HG03060 (cell line): ENCODE results near the gene ZNF391.
"Not testable (repeated sequence)": the region's sequence is repeated elsewhere in the genome, so short reads cannot be mapped to it uniquely, and the experiment has no call there.

Experiments used
- ATAC-seq: cut with Tn5 transposase; IDR thresholded peaks from one replicate; pipeline ENCODE4 v1.9.1; 2021; ENCODE audit warnings: low read depth, moderate number of reproducible peaks; ENCODE audit not compliant: unreplicated experiment

Gene ZNF391

DNA sequence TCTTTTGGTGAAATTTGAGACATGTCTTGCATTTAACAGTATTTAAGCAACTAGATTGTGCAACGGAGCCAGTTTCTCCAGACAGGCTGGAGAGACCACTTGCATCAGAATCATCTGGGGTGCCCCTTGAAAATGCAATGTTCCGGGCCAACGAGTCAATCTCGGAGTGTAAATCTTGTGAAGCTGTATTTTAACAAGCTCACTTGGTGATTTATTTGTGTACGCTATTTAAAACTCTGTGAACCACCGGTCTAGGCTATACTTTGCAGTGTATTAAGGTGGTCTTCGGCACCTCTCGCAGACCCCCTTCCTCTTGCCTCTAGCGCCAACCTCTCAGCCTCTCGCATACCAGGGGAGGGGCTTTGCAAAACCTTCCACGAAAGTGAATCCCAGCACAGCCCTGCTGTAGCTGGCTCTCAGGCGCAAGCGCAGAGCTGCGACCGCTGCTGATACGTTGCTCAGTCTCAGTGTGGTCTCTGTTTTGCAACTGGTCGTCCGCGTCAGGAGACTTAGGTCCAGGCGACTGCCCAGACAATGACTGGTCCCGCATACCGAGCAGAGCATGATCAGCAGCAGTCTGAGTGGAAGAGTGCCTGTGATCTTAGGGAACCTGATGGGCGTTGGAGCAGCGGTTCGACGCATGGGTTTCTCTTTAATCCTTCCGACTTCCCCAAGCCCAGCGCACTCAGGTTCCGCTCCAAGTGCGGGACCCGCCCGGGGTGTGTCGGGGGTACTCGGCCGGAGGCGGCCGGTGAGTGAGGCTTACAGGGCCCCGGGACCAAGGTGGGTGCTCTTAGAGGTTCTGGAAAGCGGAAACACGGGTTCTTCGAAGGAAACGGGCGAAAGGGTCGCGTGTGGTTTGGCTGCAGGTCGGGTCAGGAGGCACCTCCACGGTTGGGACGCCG lies at the start of gene ZNF391:
TSS of gene ZNF391 (plus strand) at position 467 of the 905 bp plus-strand sequence. CDS start 11,612 bp downstream, outside the sequence.
- ATAC-seq, result peak; percentile 78

DNA sequence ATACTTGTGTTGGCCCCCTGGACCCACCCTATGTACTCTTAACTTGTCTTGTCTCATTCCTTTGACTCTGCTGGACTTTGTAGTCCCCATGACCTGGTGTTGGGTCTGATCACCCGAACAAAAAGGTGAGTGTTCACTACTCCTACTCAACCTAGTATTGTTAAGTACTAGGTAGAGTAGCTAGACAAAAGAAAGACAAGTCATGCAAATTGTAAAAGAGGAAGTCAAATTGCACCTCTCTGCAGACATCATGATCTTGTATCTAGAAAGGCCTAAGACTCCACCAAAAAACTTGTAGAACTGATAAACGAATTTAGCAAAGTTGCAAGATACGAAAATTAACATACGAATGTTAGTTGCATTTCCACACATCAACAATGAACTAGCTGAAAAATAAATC lies 35.7 kb upstream of the ZNF391 start:
- ATAC-seq, result no peak

DNA sequence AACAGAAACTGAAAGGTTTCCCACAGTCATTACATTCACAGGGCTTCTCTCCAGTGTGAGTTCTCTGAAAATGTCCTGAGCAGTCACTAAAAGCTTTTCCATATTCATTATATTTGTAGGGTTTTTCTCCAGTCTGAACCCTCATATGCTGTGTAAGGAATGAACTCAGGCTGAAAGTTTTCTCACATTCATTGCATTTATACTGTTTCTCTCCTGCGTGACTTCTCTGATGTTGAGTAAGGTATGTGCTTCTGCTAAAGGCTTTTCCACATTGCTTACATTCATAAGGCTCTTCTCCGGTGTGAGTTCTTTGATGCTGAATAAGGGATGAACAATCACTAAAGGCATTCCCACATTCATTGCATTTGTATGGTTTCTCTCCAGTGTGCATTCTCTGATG lies 29.8 kb upstream of the ZNF391 start:
- ATAC-seq, result no peak

DNA sequence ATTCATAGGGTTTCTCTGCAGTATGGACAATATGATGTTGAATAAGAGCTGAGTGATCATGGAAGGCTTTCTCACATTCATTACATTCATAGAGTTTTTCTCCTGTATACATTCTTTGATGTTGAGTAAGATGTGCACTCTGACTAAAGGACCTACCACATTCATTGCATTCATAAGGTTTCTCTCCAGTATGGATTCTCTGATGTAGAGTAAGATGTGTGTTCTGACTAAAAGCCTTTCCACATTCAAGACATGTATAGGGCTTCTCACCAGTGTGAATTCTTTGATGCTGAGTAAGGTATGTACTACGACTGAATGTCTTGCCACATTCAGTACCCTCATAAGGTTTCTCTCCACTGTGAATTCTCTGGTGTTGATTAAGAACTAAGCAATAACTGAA lies 29.3 kb upstream of the ZNF391 start:
- ATAC-seq, result no peak

DNA sequence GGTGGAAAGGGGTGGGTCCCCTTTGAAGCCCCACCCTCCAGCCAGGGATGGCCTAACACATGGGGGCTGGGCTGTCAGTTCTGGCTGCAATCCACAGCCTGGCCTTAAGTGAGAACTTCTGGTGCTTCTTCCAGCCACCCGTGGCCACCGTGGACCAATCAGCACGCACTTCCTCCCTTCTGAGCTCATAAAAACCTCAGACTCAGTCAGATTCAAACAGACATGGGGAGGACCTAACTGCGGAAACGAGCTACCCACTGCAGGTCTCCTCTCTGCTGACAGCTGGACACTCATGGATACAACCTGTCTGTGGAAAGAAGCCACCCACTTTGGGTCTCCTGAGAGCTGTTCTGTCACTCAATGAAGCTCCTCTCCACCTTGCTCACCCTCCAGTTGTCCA lies 20.4 kb upstream of the ZNF391 start:
- no peak for ATAC-seq

DNA sequence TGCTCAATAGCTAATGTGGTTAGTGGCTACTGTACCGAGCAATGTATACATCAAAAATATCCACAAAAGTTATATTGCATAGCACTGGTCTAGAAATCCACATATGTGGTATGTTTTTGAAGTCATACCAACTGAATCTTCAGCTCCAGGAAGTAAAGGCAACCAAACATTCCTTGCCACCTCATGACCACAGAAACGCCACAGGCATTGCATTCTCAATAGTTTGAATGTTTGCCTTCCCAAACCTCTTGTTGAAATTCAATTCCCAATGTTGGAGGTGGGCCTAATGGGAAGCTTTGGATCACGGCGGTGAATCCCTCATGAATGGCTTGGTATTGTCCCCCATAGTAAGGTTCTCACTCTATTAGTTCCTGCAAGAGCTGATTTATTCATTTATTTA lies 18.2 kb upstream of the ZNF391 start:
- no peak for ATAC-seq

DNA sequence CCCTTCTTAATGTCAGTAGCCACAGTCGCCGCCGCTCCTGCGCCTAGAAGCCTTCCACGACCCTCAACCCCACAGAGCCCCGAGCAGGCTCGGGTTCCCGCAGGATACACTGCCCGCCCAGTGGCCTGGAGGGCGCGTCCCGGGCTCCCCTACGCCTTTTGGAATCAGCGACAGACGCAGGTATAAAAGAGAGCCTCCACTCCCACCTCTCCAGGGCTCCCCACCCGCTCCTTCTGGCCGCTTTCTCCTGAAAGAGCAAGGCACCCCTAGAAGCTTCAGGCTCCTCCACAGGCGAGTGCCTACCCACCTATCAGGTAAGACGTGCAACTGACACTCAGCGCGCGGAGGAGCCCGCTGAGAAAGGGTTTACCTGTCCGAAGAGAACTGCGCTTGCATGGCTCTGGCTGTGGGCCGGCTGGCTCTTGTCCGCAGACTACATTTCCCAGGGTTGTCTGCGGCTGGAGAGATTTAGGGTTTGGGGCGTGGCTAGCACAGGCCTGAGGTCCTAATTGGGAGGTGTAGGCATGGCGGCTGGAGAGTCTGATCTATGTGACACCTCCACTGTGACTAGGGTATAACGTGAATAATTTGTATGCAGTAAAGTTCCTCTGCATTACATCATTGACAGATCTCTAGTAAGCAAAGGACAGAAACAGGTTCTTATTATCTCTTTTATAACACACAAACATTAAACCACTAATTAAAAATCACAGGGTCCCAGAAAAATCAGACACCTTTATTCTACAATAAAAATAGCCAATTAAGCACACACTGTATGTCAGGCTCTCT lies 13.5 kb upstream of the ZNF391 start:
- no peak for ATAC-seq

DNA sequence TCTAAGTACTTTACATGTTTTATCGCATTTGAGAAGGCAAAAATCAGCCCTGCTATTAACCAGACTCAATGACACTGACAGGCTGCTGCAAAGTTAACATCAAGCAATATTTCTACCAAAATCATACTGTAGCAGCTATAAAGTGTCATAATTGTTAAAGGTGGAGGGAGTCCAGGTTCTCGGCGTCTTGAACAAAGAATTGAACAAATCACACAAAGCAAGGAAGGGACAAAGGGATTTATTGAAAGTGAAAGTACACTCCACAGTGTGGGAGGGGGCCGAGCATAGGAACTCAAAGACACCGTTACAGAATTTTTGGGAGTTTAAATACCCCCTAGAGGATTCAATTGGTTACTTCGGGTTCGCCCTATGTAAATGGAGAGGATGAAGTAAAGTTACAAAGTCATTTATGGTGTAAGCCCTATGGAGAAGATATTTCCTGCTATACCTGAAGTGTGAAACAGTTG lies 12.9 kb upstream of the ZNF391 start:
- ATAC-seq, result no peak

DNA sequence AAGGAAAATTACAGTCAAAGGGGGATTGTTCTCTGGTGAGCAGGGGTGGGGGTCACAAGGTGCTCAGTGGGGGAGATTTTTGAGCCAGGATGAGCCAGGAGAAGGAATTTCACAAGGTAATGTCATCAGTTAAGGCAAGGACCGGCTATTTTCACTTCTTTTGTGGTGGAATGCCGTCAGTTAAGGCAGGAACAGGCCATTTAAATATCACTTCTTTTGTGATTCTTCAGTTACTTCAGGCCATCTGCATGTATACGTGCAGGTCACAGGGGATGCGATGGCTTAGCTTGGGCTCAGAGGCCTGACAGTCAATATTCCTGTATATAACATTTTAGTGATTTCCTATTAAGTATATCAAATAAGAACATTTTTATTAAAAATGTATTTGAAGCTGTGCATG lies 10.2 kb upstream of the ZNF391 start:
- not testable (repeated sequence) for ATAC-seq

DNA sequence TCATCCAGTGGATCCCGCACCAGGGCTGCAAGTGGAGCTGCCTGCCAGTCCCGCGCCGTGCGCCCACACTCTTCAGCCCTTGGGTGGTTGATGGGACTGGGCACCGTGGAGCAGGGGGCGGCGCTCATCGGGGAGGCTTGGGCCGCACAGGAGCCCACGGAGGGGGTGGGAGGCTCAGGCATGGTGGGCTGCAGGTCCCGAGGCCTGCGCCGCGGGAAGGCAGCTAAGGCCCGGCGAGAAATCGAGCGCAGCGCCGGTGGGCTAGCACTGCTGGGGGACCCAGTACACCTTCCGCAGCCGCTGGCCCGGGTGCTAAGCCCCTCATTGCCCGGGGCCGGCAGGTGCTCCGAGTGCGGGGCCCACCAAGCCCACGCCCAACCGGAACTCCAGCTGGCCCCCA lies 7.6 kb upstream of the ZNF391 start:
- ATAC-seq, result not testable (repeated sequence)

DNA sequence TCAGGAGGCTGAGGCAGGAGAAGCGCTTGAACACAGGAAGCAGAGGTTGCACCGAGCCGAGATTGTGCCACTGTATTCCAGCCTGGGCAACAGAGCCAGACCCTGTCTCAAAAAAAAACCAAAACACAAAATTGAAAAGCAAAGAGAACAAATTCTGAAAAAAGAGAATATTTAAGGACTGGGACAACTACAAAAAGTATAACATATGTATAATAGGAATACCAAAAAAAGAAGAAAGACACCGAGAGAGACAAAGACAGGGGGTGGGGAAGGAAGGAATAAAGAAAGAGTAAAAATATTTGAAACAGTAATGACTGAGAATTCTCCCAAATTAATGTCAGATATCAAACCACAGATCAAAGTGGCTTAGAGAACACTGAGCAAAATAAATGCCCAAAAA lies 5.5 kb upstream of the ZNF391 start:
- ATAC-seq, result no peak

DNA sequence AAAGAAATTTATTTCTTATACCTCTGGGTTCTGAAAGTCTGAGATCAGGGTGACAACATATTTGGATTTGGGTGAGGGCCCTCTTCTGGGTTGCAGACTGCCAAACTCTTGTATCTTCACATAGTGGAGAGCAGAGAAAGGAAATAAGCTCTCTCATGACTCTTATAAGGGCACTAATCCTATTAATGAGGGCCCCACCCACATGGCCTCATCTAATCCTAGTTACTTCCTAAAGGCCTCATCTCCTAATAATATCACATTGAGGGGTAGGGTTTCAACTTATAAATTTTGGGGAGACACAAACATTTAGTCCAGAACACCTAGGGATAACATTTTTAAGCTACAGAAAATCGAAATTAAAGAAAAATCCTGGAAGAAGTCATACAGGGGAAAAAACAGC lies 5.1 kb upstream of the ZNF391 start:
- no peak for ATAC-seq

DNA sequence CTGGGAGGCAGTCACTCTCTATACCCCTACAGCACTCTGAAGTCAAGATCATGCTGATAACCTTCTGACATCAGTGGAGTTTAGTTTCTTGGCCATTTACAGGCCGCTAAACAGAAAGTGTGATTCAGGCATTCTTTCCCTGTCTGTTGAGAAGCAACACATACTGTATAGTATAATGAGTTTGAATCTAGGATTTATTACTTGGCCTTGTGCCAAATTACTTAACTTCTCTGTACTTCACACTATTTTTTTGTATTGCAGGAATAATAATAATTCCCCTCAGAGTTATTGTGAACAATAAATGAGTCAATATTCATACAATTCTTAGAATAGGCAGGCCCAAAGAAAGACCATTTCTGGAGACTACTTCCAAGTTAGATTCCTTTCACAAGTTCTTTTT lies 4.1 kb downstream of the ZNF391 start:
- ATAC-seq, result no peak

DNA sequence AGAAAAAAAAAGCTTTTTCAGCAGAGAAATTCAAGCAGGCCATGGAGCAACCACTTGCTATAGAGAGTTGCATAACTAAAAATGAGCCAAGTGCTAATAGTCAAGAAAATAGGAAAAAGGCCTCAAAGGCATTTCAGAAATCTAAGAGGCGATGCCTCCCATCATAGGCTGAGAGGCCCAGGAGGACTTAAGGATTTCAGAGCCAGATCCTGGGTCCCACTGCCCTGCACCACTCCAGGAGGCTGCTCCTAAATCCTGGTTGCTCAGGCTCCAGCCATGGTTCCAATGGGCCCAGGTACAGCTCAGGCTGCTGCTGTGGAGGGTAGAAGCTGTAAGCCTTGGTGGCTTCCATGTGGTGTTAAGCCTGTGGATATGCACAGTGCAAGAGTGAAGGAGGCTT lies 5.5 kb downstream of the ZNF391 start:
- ATAC-seq, result no peak

DNA sequence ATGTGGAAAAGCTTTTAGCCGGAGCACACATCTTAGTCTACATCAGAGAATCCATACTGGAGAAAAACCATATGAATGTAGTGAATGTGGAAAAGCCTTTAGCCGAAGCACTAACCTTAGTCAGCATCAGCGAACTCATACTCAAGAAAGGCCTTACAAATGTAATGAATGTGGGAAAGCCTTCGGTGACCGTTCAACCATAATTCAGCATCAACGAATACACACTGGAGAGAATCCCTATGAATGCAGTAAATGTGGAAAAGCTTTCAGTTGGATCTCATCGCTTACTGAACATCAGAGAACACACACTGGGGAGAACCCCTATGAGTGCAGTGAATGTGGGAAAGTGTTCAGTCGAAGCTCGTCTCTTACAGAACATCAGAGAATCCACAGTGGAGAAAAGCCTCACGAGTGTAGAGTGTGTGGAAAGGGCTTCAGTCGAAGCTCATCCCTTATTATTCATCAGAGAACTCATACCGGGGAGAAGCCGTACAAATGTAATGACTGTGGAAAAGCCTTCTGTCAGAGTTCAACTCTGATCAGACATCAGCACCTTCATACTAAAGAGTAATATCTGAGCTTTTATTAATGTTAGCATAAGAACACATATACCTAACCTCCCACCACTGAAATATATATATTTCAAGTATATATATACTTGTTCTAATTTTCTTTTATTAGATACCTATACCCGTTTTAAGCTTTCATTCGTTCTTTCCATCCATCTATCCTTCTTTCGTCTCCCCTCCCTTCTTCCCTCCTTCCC lies 12.5 kb downstream of the ZNF391 start:
- ATAC-seq, result no peak

DNA sequence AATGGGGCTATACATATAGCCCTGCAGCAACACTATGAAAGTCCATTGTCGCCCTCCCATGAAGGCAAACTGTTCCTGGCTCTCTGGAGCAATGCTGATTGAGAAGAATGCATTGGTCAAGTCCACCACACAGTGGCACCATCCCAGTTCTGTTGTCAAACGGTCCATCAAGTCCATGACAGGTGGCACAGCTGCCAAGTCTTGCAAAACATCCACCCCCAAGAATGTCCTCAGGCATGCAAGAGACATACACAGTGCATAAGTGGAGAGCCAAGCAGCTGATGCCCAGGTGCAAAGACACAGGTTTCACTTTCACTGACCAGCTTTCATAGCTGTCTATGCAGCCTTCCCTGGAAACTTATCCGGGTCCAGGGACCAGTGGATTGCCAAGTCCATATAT lies 17.5 kb downstream of the ZNF391 start:
- ATAC-seq, result no peak

DNA sequence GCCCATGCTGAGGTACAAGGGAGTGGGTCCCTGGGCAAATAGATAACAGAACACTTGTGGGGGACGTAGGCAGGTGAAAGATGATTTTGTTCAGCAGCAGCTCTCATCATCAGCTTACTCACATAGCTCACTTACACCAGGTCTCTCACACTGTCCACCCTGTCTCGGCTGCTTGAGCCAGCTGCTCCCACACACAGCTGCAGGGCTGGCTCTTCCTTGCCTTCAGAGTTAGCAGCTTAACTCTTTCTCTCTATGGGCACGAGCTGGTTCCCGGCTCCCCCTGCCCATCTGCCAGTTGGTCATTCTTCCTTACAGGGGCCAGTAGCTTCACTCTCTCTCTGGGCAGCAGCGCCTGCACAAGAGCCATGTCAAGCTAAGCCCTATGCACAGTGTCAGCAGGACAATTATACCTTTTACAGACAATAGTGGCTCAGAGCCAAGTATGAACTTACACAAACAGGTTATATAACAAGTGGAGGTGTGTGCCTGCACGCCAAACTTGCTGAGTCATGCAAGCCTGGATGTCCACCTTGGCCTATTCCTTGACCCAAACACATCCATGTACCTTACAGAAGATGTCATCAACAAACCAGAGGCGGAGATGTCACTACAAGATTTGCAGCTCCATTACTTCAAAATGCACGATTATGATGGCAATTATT lies 18.7 kb downstream of the ZNF391 start:
- ATAC-seq, result no peak

DNA sequence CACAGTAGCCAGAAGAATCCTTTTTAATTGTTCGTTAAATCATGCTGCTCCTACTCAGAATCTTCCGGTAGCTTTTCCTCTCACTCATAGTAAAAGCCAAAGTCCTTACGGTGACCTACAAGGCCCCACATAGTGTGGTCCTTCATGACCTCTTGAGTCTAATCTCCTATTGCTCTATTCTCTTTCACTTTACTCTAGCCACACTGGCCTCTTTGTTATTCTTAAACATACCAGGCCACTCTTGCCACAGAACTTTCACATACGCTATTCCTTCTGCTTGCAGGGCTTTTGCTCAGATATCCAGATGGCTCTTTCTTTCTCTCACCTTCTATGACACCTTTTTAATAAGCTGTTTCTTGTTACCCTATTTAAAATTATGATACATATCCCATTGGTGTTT lies 25.7 kb downstream of the ZNF391 start:
- ATAC-seq, result no peak

DNA sequence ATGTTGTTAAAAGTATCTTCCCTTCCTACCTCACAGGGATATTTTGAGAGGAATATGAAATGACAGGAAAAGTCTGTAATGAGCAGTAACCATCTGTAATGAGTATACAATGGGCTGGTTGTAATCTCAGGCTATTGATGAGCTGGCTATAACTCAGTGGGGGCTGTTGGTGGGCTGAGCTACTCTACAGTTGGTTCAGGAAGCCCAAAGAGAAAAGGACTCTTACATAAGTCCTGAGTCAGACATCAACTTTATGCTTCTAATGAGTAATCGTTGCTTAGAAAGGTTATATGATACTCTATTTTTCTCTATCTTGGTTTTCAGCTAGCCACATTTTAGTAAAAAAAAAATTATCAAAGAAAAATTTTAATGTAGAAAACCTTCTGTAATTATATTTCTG lies 26.4 kb downstream of the ZNF391 start:
- ATAC-seq, result no peak

DNA sequence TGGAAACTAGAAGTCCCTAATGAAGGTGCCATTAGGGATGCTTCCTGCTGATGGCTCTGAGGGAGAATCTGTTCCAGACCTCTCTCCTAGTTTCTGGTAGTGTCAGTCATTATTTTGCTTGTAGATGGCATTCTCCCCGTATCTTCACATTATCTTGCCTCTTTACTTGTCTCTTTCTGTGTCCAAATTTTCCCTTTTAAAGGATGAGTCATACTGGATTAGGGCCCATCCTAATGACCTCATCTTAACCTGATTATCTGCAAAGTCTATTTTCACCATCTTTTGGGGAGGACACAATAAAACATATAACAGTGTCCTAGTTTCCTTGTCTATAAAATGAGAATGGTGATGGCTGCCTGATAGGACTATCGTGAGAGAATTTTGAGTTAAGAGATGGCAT lies 27.3 kb downstream of the ZNF391 start:
- ATAC-seq, result no peak
